Mucosa of rectum (tissue), 2 donors: ENCODE measurements around the gene GRIA1.

Source experiments
- H3K27ac ChIP-seq, 2 donors: one replicate each; pipeline ENCODE4 v1.7.0; 2013; ENCODE audit warnings: inconsistent platforms in 2 of 2, low read depth in 2 of 2, low read length in 2 of 2
- H3K27me3 ChIP-seq, 2 donors: one replicate each; pipeline ENCODE4 v1.7.0; 2013; ENCODE audit warnings: low read length in 2 of 2; ENCODE audit not compliant: control insufficient read depth in 2 of 2, insufficient read depth in 2 of 2
- H3K36me3 ChIP-seq, 2 donors: one replicate each; pipeline ENCODE4 v1.7.0; 2013; ENCODE audit warnings: low read length in 2 of 2; ENCODE audit not compliant: control insufficient read depth in 2 of 2, insufficient read depth in 2 of 2
- H3K4me1 ChIP-seq, 2 donors: one replicate each; pipeline ENCODE4 v1.7.0; 2013; ENCODE audit warnings: low read length in 2 of 2, mild to moderate bottlenecking in 1 of 2; ENCODE audit not compliant: control insufficient read depth in 2 of 2, insufficient read depth in 2 of 2
- H3K4me3 ChIP-seq, 2 donors: one replicate each; pipeline ENCODE4 v1.7.0; 2013; ENCODE audit warnings: low read length in 2 of 2
- H3K9ac ChIP-seq, 2 donors: one replicate each; pipeline ENCODE4 v1.7.0; 2013; ENCODE audit warnings: low read length in 2 of 2, low read depth in 1 of 2, mild to moderate bottlenecking in 1 of 2
- H3K9me3 ChIP-seq, 2 donors: one replicate each; pipeline ENCODE4 v1.7.0; 2013; ENCODE audit warnings: low read length in 2 of 2; ENCODE audit not compliant: control insufficient read depth in 2 of 2
- donor health status: healthy.
- donor health status: Normal muscosa, but diverticular disease.

The GRIA1 gene

GRCh38 chr5:153753645-153754432 is 263.4 kb downstream of the GRIA1 start:
- H3K9me3 ChIP-seq, result no peaks in the 10 kb centered on the region
- H3K36me3 ChIP-seq, result no peaks in the 10 kb centered on the region
- no peak overlapping the region for H3K27ac ChIP-seq
- no peaks in the 10 kb centered on the region for H3K4me1 ChIP-seq
- H3K27me3 ChIP-seq, result no peaks in the 10 kb centered on the region
- no peak overlapping the region for H3K9ac ChIP-seq
- H3K4me3 ChIP-seq, result no peak overlapping the region

- Histone ChIP-seq H3K27me3 (no peaks in the 10 kb centered on the region), H3K4me1 (no peaks in the 10 kb centered on the region), H3K9ac (no peak overlapping the region), H3K9me3 (no peaks in the 10 kb centered on the region), H3K4me3 (no peak overlapping the region), H3K27ac (no peak overlapping the region), H3K36me3 (no peaks in the 10 kb centered on the region)
Observed at GRCh38 chr5:153755913-153756500, 265.5 kb downstream of the GRIA1 start.

- Histone ChIP-seq H3K27me3 (no peaks in the 10 kb centered on the region), H3K27ac (no peak overlapping the region), H3K9ac (no peak overlapping the region), H3K9me3 (no peaks in the 10 kb centered on the region), H3K4me3 (no peak overlapping the region), H3K4me1 (no peaks in the 10 kb centered on the region), H3K36me3 (no peaks in the 10 kb centered on the region)
Observed at GRCh38 chr5:153756540-153756939, 266.1 kb downstream of the GRIA1 start.

- Histone ChIP-seq H3K27ac (no peak overlapping the region), H3K9ac (no peak overlapping the region), H3K4me1 (no peaks in the 10 kb centered on the region), H3K4me3 (no peak overlapping the region), H3K27me3 (no peaks in the 10 kb centered on the region), H3K36me3 (no peaks in the 10 kb centered on the region), H3K9me3 (no peaks in the 10 kb centered on the region)
Observed at GRCh38 chr5:153765987-153766386, 275.5 kb downstream of the GRIA1 start.

GRCh38 chr5:153767221-153768188 is 277.0 kb downstream of the GRIA1 start:
- no peaks in the 10 kb centered on the region for H3K4me1 ChIP-seq
- H3K9ac ChIP-seq, result no peak overlapping the region
- H3K9me3 ChIP-seq, result no peaks in the 10 kb centered on the region
- H3K27me3 ChIP-seq, result no peaks in the 10 kb centered on the region
- no peak overlapping the region for H3K27ac ChIP-seq
- no peaks in the 10 kb centered on the region for H3K36me3 ChIP-seq
- no peak overlapping the region for H3K4me3 ChIP-seq

- H3K36me3 ChIP-seq, result no peaks in the 10 kb centered on the region
- no peaks in the 10 kb centered on the region for H3K4me1 ChIP-seq
- no peaks in the 10 kb centered on the region for H3K27me3 ChIP-seq
- no peaks in the 10 kb centered on the region for H3K9me3 ChIP-seq
- H3K9ac ChIP-seq, result no peak overlapping the region
- no peak overlapping the region for H3K27ac ChIP-seq
- no peak overlapping the region for H3K4me3 ChIP-seq
Observed at GRCh38 chr5:153770066-153770465, 279.6 kb downstream of the GRIA1 start.

- Histone ChIP-seq H3K9me3 (no peaks in the 10 kb centered on the region), H3K4me1 (no peaks in the 10 kb centered on the region), H3K27ac (no peak overlapping the region), H3K27me3 (no peaks in the 10 kb centered on the region), H3K4me3 (no peak overlapping the region), H3K36me3 (no peaks in the 10 kb centered on the region), H3K9ac (no peak overlapping the region)
Observed at GRCh38 chr5:153774686-153775085, 284.2 kb downstream of the GRIA1 start.

- no peaks in the 10 kb centered on the region for H3K27me3 ChIP-seq
- no peaks in the 10 kb centered on the region for H3K9me3 ChIP-seq
- H3K36me3 ChIP-seq, result no peaks in the 10 kb centered on the region
- no peak overlapping the region for H3K27ac ChIP-seq
- H3K4me3 ChIP-seq, result no peak overlapping the region
- no peak overlapping the region for H3K9ac ChIP-seq
- no peaks in the 10 kb centered on the region for H3K4me1 ChIP-seq
Observed at GRCh38 chr5:153775923-153776322, 285.5 kb downstream of the GRIA1 start.

GRCh38 chr5:153777681-153778581 is 287.5 kb downstream of the GRIA1 start:
- no peaks in the 10 kb centered on the region for H3K36me3 ChIP-seq
- no peak overlapping the region for H3K4me3 ChIP-seq
- H3K27ac ChIP-seq, result no peak overlapping the region
- no peak overlapping the region for H3K9ac ChIP-seq
- H3K4me1 ChIP-seq, result no peaks in the 10 kb centered on the region
- no peaks in the 10 kb centered on the region for H3K9me3 ChIP-seq
- no peaks in the 10 kb centered on the region for H3K27me3 ChIP-seq
